Hematopoietic multipotent progenitor cell treated with erythropoietin and hydrocortisone succinate and interleukin-3 and kit ligand, for 8 days (in vitro differentiated cells): ENCODE data around the gene CNN3.

Experiments
- DNase-seq: peaks from one replicate; pipeline ENCODE4 v3.0.0-alpha.2; 2015

CNN3 gene

DNA sequence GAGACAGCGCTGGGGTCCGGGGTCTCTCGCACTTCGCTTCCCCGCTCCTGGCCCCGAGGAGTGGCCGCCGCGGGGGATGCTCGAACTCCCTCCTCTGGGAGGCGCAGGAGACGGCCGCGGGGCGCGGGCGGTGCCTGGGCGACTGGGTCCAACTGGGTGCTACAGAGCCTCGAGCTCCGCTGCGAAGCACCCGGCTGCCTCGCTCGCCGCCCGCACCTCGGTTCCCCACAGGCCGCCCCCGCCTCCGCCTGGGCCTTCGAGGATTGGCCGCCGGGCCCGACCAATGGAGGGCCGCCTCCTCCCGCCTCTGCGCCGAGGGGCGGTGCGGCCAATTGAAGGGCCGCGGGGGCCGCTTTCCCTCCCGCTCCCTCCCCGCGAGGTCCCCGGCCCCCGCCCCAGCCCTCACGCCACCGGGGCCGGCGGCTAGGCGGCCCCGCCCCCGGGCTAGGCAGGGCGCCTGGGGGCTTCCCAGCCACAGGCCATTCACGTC is at the start of gene CNN3:
Gene CNN3, minus strand, starts transcription at position 196 of the 490 bp plus-strand sequence. CDS start 216 bp downstream, outside the sequence.
- peak; percentile 69 for DNase-seq

DNA sequence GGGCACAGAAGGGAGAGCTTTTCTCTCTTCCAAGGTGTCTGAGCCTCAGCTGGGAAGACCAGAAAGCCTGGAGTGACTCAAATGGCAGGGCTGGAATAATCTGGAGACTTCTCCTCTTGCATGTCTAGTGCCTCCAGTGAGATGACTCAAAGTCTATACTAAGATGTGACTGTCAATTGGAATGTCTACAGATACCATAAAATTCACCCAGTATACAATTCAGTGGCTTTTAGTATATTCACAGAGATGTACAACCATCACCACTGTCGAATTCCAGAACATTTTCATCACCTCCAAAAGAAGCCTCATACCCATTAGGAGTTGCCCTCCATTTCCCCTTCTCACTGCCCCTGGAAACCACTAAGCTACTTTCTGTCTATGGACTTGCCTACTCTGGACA is 47.9 kb upstream of the CNN3 start:
- no peak for DNase-seq

DNA sequence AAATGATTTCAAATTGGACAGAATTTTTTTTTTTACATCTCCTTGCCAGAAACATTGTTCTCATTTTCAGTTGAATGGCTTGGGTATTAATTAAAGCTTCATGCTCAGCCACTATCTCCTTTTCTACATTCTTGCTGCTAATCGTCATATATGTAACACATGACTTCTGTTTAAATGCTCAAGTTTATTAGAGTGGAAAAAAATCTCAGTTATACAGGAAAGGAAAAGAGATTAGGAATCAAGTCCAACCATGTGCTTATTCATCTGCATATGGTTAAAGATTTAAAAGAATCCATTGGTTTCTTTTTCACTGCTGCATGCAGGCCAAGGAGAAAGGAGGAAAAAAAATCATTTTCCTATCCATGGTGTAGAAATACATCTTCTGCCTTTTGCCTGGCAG is 47.3 kb upstream of the CNN3 start:
- no peak for DNase-seq

DNA sequence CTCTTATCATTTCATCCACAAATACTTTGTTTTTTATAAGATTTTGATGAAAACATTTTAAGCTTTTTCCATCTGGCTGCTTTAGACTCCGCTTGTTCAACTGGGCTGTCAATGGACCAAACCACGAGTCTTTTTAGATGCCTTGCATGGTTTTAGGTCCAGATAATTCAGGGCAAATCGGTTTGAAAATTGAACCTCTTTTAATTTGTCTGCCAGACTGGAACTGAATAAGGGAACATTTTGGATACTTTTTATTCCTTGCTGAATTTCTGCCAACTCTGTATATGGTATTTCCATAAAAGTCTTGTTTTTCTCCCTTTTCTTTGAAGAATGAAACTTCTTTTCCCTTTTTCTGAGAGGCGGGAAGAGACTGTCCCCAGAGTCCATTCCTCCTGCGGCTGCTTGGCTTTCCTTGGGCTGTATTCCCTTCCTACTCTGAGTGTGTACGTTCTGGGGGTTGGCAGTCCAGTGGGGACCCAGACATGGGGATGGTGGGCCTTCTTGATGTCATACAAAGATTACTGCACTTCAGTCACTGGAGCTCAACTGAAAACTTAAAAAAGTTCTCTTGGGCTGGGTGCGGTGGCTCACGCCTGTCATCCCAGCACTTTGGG is 46.5 kb upstream of the CNN3 start:
- no peak for DNase-seq

DNA sequence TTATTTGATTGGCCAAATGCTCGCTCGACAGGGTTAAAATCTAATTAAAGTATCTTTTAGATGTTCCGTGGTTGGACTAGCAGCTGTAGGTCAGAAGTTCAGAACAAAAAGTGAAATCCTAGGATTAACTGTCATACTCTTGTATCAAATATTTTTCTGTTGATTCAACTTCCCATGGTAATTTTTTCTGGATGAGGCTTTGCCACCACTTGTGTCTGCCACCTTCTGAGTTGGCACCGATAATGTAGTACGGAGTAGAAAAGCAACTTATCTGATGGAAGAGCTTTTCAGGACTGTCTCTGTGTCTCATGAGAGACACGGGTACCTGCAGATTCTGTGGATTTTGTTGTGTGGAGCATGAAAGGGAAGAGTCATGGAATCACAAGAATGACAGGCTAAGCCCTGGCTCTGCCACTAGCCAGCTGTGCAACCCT is 44.6 kb upstream of the CNN3 start:
- DNase-seq: no peak

DNA sequence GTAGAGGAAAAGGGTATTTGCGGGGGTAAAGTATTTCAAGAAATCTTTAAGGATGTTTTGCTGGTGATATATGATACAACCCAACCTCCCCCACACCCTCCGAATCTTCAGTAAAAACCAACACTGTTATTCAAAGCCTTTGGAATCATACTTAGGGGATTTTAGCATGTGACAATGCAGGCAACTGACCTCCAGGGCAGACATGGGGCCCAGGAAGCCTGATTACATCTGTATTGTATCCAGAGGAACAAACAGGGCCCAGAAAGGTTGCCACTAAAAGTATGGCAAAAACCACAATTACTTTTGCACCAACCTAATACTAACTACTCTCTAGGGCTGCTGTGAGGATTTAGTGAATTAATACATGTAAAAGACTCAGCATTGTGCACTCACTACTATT is 43.9 kb upstream of the CNN3 start:
- DNase-seq: no peak

DNA sequence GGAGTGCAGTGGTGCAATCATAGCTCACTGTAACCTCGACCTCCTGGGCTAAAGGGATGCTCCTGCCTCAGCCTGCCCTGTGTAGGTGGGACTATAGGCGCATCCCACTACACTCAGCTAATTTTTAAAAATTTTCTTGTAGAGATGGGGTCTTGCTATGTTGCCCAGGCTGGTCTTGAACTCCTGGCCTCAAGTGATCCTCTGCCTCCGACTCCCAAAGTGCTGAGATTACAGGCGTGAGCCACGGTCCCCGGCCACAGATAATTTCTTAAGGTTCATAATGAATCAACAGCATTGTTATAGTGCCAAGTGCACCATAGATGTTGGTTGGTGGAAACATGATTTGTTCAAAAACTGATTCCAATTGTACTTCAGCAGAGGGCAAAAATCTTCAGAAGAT is 42.2 kb upstream of the CNN3 start:
- no peak for DNase-seq

DNA sequence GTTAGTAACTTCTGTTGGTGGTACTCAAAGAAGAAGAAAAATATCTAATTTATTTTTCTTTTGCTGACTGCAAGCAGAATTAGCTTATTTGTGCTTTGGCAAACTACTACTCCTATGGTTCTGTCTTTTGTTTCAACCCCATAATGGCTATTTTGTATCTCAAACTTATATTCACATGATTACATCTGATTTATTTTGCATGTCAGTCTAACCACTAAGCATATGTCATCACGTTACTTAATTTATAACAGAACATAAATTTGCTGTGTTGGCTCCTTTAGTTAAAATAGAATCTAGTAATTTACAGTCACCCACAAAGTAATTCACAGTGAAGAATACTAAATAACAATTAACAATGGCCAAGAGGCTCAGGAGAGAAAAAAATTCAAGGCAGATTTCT is 39.1 kb upstream of the CNN3 start:
- DNase-seq: no peak

DNA sequence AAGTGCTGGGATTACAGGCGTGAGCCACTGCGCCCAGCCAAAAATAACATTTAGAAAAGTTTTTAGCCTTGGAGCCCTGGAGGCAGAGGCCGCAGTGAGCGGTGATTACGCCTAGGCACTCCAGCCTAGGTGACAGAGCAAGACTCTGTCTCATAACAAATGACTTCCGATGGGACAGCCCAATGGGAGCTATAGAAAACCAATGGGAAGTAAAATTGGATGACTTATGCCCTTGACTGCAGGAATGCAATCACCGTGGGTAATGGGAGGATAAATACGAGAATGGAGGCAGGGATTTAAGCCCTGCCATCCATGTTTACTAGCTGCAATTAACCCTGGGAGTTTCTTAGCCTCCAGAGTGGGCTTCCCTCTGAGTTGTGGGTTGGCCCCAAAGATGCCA is 37.0 kb upstream of the CNN3 start:
- no peak for DNase-seq

DNA sequence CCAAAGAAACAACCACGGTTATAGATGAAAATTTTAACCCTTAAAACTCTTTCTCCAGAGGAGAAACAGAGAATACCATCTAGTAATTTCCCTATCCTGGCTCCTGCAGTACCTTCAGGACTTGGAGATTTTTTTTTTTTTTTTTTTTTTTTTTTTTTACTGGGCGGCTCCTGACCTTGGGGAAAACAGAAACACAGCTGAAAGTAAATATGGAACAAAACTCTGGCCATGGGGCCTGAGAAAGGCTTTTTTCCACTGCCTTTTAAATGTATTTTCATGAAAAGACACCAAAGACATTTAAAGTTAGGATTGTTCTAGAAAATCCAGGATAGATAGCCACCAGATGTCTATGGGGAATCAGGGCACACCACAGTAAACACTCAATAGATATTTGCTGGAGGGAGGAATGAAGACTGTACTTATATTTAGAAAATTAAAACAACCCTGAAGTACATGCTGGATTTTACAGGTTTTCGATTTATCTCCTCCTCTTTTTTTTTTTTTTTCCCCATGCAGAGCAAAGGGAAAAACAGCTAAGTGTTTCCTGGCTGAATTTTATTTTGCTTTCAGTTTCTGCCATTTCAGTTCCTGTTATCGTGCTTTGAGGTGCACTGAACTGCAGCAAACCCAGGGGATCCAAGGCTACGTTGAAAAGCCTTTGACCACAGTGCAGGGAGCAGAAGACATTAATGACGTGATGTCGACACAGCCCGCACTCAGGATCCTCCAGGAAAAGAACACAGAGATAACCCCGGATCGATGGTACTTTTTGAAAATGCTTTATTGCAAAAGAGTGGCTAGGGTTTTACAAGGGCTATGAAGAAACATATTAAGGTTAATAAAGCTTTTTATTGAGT is 35.7 kb upstream of the CNN3 start:
- DNase-seq: peak; percentile 41

DNA sequence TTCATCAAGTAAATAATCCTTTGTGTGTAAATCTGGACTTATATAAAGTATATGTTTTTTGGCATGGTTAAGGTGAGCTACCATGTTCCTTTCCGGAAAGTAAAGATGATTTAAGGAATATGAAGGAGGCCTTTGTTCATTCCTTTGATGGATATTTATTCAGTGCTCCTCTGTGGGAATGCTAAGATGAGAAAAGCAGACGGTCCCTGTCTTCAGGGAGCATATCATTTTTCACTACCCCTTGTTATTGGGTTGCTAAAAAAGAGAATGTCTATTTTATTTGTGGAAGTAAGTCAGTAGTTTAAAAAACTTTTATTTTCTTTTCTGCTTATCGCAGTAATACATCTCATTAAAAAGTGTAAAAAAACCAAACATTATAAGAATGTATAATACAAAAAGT is 35.1 kb upstream of the CNN3 start:
- DNase-seq: no peak

DNA sequence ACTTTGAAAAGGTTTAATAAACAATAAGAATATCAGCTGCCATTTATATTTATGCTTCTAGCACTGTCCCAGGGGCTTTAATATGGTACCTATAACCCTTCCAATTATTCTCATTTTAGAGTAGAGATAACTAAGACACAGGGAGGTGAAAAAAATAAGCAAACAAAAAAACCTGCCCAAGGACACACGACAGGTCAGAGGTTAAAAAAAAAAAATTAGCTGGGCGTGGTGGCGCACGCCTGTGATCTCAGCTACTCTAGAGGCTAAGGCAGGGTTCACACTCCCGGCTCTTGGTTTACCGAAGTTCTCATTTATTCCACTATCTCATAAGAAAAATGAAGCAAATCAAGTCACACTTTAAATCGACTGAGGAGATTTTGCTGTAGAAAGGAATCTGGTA is 34.7 kb upstream of the CNN3 start:
- no peak for DNase-seq

DNA sequence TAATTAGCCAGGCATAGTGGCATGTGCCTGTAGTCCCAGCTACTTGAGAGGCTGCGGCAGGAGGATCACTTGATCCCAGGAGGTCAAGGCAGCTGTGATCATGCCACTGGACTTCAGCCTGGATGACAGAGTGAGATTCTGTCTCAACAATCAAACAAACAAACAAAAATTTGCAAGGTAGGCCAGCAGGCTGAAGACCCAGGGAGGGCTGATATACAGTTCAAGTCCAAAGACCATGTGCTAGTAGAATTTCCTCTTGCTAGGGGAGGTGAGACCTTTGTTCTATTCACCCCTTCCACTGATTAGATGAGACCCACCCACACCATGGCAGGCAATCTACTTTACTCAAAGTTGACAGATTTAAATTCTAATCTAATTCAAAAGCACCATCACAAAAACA is 31.2 kb upstream of the CNN3 start:
- DNase-seq: no peak

DNA sequence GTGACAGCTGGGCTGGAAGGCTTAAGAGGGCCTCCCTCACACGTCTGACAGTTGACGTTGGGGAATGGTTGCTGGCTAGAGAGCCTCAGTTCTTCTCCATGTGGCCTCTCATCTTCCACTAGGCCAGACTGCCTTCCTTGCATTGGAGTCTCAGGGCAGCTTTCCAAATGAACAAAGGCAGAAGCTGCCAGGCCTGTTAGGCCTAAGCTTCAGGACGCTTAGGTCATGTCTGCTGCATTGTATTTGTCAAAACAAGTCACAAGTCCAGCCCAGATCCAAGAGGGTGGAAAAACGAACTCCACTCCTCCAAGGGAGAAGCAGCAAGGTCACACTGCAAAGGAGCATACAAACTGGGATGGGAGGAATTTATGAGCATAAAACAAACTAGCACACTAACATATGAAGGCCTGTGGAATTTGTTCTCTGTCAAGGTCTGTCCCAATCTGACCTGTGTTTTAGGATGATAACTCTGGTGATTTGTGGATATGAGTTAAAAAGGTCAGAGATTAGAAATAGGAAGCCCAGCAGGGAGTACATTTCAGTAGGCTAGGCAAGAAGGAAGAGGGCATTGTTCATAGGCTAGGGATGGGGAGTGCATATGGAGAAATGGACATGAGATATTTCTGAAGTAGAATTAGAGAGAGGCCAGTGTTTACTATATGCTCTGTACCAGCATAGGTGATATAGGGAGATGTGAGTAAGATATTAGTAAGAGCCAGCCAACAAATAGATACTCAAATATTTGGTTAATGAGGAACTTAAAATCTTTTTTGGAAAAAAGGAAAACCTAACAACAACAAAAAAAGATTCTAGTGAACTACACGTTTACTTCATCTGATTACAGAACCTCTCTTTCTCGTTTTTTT is 29.1 kb upstream of the CNN3 start:
- no peak for DNase-seq

DNA sequence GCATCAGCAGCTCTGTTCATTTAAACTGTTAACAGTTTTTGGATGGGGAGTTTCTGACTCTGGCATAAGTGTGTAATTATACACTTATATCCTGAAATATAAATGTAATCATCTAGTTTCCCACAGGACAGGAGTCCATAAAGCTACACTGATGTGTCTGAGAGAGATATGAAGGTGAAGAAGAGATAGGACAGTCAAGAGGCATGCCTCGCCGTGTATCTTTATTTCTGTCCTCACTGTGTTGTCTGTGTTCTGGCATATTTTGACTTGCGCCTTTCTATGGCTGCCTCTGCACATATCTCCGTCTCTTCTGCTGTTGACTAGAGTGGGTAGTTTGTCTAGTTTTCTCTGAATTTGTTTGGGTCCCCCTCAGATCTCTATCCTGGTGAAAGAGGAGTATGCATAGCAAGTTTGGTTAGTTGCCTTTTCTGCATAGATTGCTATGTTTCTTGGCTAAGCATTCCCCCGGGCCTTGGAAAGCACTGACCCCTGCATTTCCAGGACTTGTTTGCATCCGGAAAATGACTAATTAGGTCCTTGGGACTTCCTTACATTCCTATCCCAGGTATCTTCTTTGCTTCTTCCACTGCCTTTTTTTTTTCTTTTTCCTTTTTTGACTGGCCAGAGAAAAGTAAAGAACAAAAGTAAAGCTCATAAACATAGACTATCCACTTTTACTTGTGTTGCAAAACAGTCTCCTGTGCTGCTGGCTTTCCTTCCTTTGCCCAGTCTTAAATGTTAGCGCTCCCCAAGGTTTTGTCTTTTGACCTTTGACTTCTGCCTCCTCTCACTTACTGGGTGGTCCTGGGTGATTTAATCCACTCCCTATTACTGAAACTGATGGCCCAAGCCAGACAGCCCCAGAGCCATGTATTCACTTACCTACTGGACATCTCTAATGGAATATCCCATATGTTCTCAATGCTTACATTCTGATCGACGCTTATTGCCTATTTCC is 27.6 kb upstream of the CNN3 start:
- DNase-seq: no peak

DNA sequence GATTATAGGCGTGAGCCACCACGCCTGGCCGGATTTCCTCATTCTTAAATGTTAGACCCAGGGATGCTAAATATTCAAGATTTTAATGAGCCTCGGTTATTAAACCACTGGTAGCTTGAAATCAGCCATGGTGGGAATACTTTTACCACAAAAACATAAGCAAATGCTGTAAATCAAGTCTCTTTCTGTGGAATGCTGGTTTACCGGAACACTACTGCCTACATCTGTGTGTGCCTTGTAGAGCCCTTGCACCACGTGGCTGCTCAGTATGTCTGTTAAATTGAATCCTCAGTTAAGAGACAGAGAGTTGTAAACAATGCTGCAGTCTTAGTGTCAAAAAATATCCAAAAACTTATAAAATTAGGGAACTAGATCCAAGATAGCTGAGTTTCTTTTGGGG is 26.8 kb upstream of the CNN3 start:
- no peak for DNase-seq

DNA sequence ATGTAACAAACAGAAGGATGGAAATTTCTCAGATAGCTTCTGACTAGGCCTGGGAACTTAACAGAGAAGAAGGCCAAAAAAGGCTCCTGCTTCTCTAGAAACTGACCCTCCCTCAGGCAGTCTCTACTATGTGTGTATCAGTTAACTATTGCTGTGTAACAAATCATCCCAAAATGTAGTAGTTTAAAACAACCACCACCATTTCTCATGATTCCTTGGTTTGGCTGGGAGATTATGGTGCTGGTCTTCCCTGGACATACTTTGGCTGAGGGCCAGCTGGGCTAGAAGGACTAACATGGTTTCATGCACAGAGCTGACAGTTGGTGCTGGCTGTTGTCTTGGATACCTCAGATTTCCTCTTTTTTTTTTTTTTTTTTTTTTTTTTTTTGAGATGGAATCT is 26.2 kb upstream of the CNN3 start:
- DNase-seq: no peak

DNA sequence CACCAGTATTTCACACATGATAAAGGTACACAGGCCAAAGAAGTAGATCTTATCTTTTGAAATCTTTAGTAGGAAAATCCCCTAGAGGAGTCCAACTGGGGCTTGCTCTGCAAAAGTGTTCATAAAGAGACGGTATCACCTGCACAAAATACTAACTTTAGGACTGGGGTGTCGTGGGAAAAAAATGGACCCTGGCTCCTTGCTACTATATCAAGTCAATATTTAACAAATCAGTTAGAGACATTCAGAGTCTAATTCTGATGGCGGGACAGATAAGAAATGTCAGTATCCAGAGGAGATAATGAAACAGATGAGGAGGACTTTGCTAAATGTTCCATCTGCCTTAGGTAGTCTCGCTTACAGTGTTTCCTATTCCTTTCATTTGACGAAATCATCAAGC is 25.6 kb upstream of the CNN3 start:
- no peak for DNase-seq

DNA sequence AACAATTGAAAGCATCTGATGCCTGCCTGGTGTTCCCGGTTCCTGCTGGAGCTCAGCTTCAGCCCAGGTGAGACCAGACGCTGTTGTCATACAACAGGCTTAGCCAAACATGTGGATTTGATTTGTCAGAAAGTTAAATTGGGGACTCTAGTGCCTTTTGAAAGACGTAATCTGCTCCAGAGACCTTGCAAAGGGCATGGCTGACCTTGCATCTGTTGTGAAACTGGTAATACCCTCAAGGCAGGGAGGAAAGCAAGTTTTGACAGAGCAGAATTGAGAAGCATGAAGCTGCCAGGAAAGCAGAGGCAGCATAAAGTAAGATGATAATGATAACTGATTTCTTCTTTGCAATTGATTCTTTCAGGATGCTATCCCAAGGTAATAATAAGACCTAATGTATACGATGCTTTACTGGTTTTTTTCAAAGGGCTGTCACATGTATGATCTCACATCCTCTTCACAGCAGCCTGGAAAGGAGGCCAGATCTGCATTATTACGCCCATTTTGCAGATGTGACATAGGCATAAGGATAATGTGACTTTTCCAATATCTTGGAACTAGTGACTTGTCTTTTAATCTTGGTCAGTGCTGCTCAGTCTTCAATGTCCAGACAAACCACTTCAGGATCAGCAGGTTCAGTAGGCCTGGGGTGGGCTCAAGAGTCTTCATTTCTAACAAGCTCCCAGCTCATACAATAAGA is 24.7 kb upstream of the CNN3 start:
- no peak for DNase-seq

DNA sequence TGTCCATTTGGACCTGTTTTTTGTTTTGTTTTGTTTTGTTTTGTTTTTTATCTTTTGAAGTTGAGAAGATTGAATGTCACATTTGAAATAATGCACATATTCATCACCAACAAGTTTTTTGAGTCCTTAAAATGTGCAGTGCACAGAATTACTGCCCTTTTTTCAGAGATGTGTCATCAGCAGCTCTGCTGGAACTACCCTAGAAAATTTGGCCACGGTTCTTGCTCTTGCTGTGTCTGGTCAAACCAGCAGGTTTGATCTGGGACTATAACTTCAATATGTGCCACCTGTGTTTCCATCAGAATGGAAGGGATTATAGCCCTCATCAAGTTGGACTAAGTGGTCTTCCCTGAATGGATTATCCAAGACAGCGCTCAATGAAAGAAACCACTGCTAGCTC is 24.1 kb upstream of the CNN3 start:
- DNase-seq: no peak
